Measurements from ENCODE around the gene UNC5A. TPM values are rescaled to one million over a fixed set of nuclear protein-coding genes. Genes with fewer than 3 reads are reported as not detected.

UNC5A gene
- total RNA-seq, 2 experiments from 2014 or later, result not detected

DNA sequence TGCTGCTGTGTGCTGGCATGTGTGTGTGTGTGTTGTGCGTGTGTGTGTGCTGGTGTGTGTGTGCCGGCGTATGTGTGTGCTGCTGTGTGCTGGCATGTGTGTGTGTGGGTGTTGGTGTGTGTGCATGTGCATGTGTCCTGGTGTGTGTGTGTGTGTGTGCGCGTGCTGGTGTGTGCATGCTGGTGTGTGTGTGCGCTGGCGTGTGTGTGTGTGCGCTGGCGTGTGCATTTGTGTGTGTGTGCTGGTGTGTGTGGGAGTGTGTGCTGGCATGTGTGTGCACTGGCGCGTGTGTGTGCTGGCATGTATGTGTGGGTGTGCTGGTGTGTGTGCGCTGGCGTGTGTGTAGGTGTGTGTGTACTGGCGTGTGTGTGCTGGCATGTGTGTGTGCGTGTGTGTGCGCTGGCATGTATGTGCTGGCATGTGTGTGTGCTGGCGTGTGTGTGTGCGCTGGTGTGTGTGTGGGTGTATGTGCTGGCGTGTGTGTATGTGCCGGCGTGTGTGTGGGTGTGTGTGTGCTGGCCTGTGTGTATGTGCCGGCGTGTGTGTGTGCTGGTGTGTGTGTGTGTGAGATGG, 20.1 kb downstream of the UNC5A start:
- TF ChIP-seq, protein P1, sequence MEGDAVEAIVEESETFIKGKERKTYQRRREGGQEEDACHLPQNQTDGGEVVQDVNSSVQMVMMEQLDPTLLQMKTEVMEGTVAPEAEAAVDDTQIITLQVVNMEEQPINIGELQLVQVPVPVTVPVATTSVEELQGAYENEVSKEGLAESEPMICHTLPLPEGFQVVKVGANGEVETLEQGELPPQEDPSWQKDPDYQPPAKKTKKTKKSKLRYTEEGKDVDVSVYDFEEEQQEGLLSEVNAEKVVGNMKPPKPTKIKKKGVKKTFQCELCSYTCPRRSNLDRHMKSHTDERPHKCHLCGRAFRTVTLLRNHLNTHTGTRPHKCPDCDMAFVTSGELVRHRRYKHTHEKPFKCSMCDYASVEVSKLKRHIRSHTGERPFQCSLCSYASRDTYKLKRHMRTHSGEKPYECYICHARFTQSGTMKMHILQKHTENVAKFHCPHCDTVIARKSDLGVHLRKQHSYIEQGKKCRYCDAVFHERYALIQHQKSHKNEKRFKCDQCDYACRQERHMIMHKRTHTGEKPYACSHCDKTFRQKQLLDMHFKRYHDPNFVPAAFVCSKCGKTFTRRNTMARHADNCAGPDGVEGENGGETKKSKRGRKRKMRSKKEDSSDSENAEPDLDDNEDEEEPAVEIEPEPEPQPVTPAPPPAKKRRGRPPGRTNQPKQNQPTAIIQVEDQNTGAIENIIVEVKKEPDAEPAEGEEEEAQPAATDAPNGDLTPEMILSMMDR (IDR thresholded peaks at IDR 0.05), result no peak
- intact Hi-C loops (cut with DNase I, micrococcal nuclease), result no loop called here
- Histone ChIP-seq H3K9me3 (ENCODE audit: control insufficient read depth in 1 of 2, insufficient read depth in 1 of 2, low read length in 2 of 2) (peaks cover 0 to 31% of the 10 kb centered on the region in 2 experiments), H3K27ac (ENCODE audit: low read depth in 1 of 2, low read length in 2 of 2) (no peak overlapping the region), H3K36me3 (ENCODE audit: insufficient read depth, low read length) (no peaks in the 10 kb centered on the region), H3K4me1 (ENCODE audit: insufficient read depth, low read length) (no peaks in the 10 kb centered on the region), H3K27me3 (ENCODE audit: control insufficient read depth in 1 of 2, insufficient read depth in 2 of 2, low read length in 2 of 2) (peaks cover 10 to 11% of the 10 kb centered on the region in 2 experiments), H3K4me3 (ENCODE audit: low read length) (no peak overlapping the region)
- Mint-ChIP-seq H3K9me3 (no peaks in the 10 kb centered on the region), H3K27ac (no peak overlapping the region), H3K27me3 (peaks cover 42% of the 10 kb centered on the region), H3K36me3 (ENCODE audit: low read depth) (no peaks in the 10 kb centered on the region), H3K4me3 (no peak overlapping the region), H3K4me1 (ENCODE audit: low read depth) (no peaks in the 10 kb centered on the region)
- DNase-seq (no peak), ATAC-seq (ENCODE audit: poor library complexity) (no peak)
- ChIA-PET POLR2A (interaction anchor here (0.7 kb wide), 1 partner anchor 209 kb away, joined by 3 read pairs; no protein-coding TSS in a partner anchor), CTCF (no interaction called here)

DNA sequence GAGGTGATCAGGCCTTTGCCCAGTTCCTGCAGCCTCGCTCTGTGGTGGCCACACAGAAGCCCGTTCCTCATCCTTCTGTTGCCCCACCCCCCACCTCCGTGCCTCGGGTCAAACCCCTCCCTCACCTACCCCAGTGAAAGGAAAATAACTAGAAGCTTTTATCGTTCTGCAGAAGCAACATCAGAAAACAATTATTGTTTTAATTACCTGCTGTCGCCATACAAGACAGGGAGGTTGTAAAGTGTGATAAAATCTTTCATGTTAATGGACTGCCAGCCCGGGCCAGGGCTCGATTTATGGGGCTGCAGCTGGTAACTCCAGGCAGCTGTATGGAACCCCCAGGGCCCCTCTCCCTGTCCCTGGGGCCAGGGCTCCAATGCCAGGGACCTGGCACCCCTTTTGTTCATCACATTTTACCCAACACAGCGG, 20.6 kb downstream of the UNC5A start:
- ATAC-seq (ENCODE audit: poor library complexity) (no peak), DNase-seq (no peak)
- intact Hi-C loops (cut with DNase I, micrococcal nuclease), result no loop called here
- no peak overlapping the region for H3K27ac Mint-ChIP-seq
- Histone ChIP-seq H3K27me3 (ENCODE audit: control insufficient read depth in 1 of 2, insufficient read depth in 2 of 2, low read length in 2 of 2) (peaks cover 11 to 12% of the 10 kb centered on the region in 2 experiments), H3K9me3 (ENCODE audit: control insufficient read depth in 1 of 2, insufficient read depth in 1 of 2, low read length in 2 of 2) (peaks cover 0 to 31% of the 10 kb centered on the region in 2 experiments), H3K4me1 (ENCODE audit: insufficient read depth, low read length) (no peaks in the 10 kb centered on the region), H3K36me3 (ENCODE audit: insufficient read depth, low read length) (no peaks in the 10 kb centered on the region), H3K4me3 (ENCODE audit: low read length) (no peak overlapping the region), H3K27ac (ENCODE audit: low read depth in 1 of 2, low read length in 2 of 2) (no peak overlapping the region)
- ChIA-PET POLR2A (no interaction called here), CTCF (no interaction called here)
- no peak overlapping the region for H3K4me3 Mint-ChIP-seq
- H3K36me3 Mint-ChIP-seq (ENCODE audit: low read depth), result no peaks in the 10 kb centered on the region
- TF ChIP-seq, protein P1 (IDR thresholded peaks at IDR 0.05), result no peak
- no peaks in the 10 kb centered on the region for H3K9me3 Mint-ChIP-seq
- peaks cover 41% of the 10 kb centered on the region for H3K27me3 Mint-ChIP-seq
- no peaks in the 10 kb centered on the region for H3K4me1 Mint-ChIP-seq (ENCODE audit: low read depth)

DNA sequence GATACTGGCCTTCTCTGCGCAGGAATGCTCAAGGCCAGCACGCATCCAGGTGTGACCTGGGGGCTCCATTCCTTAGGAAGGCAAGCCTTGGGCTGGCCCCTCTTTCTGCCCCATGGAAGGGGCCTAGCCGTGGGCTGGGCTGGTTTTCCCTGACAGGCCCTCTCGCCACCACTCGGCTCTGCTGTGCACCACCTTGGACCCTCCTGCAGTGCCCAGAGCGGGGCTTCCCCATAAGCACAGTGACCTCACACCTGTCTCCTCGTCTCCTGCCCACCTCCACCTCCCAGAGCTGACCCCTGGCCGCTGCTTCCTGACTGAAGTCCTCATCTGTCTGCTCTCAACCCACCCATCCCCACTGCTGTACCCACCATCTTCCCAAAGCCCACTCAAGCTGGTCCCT, 21.1 kb downstream of the UNC5A start:
- ChIA-PET POLR2A (no interaction called here), CTCF (no interaction called here)
- no peak for DNase-seq
- no peaks in the 10 kb centered on the region for H3K36me3 ChIP-seq (ENCODE audit: insufficient read depth, low read length)
- no peak overlapping the region for H3K27ac ChIP-seq (ENCODE audit: low read depth in 1 of 2, low read length in 2 of 2)
- Mint-ChIP-seq H3K4me1 (ENCODE audit: low read depth) (no peaks in the 10 kb centered on the region), H3K27ac (no peak overlapping the region), H3K36me3 (ENCODE audit: low read depth) (no peaks in the 10 kb centered on the region), H3K9me3 (no peaks in the 10 kb centered on the region), H3K4me3 (no peak overlapping the region), H3K27me3 (peaks cover 44% of the 10 kb centered on the region)
- intact Hi-C loops (cut with DNase I, micrococcal nuclease), result no loop called here
- no peaks in the 10 kb centered on the region for H3K4me1 ChIP-seq (ENCODE audit: insufficient read depth, low read length)
- TF ChIP-seq, protein P1 (IDR thresholded peaks at IDR 0.05), result no peak
- no peak for ATAC-seq (ENCODE audit: poor library complexity)
- peaks cover 11 to 12% of the 10 kb centered on the region in 2 experiments for H3K27me3 ChIP-seq (ENCODE audit: control insufficient read depth in 1 of 2, insufficient read depth in 2 of 2, low read length in 2 of 2)
- H3K9me3 ChIP-seq (ENCODE audit: control insufficient read depth in 1 of 2, insufficient read depth in 1 of 2, low read length in 2 of 2), result peaks cover 0 to 31% of the 10 kb centered on the region in 2 experiments
- no peak overlapping the region for H3K4me3 ChIP-seq (ENCODE audit: low read length)

Data from CD4-positive, alpha-beta T cell (primary cell).